ENCODE data around the gene LRRN3. TPM values are rescaled to one million over a fixed set of nuclear protein-coding genes. Genes with fewer than 3 reads are reported as not detected.

The LRRN3 gene
- total and polyA plus RNA-seq, 2 of the 8 experiments (the other 6 are each of a cell fraction or from before 2014, with no cell fraction given), result 0.20 to 0.32 TPM

- 26% methylated on average over 1 of the region's 1 CpG; no CpG with 5 or more reads in 1 of the 2 experiments for WGBS, 2 experiments (ENCODE audit: extremely low coverage in 1 of 2, insufficient coverage in 1 of 2, insufficient read length in 1 of 2, insufficient replicate concordance in 2 of 2, low coverage in 1 of 2, low lambda C conversion rate in 2 of 2, missing lambda C conversion rate in 1 of 2)
- Histone ChIP-seq H2BK15ac (ENCODE audit: low read length) (no peak overlapping the region), H4K8ac (ENCODE audit: extremely low read depth, insufficient read depth, low read length) (no peak overlapping the region), H4K5ac (ENCODE audit: insufficient read length, low read depth, low read length) (no peak overlapping the region), H3K27me3 (replicated peaks in 1 of 4; ENCODE audit: control insufficient read depth in 3 of 4, extremely low read depth in 1 of 4, insufficient read depth in 3 of 4, low read length in 3 of 4) (no peaks in the 10 kb centered on the region), H2BK12ac (ENCODE audit: low read depth, low read length) (no peak overlapping the region), H3K56ac (replicated peaks; ENCODE audit: insufficient read length, low read depth, low read length) (no peak overlapping the region), H4K20me1 (replicated peaks in 1 of 2; ENCODE audit: control insufficient read depth in 1 of 2, insufficient read depth in 2 of 2, low read length in 2 of 2) (no peaks in the 10 kb centered on the region), H4K91ac (replicated peaks; ENCODE audit: insufficient read length, low read length) (no peak overlapping the region), H3K27ac (ENCODE audit: low read depth, low read length) (no peak overlapping the region), H3K4me2 (ENCODE audit: insufficient read depth in 1 of 2, low read depth in 2 of 2, low read length in 2 of 2) (no peak overlapping the region), H3K79me1 (ENCODE audit: low read depth, low read length) (no peaks in the 10 kb centered on the region), H3K4me3 (ENCODE audit: extremely low read depth in 1 of 4, insufficient read depth in 2 of 4, low read depth in 3 of 4, low read length in 4 of 4) (no peak overlapping the region), H2BK120ac (replicated peaks; ENCODE audit: low read depth, low read length) (no peak overlapping the region), H3K14ac (ENCODE audit: insufficient read length) (no peak overlapping the region), H3K4me1 (replicated peaks in 1 of 4; ENCODE audit: control insufficient read depth in 3 of 4, insufficient read depth in 4 of 4, low read length in 3 of 4) (peaks cover 0 to 12% (median 10%) of the 10 kb centered on the region in 4 experiments; a peak in 4 of 7 replicates), H3K23ac (ENCODE audit: insufficient read length) (no peak overlapping the region), H3K79me2 (ENCODE audit: control insufficient read depth in 1 of 2, insufficient read depth in 2 of 2, low read length in 2 of 2) (no peaks in the 10 kb centered on the region), H3K36me3 (ENCODE audit: control insufficient read depth in 2 of 4, insufficient read depth in 4 of 4, low read length in 3 of 4) (no peaks in the 10 kb centered on the region), H3K18ac (ENCODE audit: extremely low read depth, low read length) (no peak overlapping the region), H3K9ac (replicated peaks in 1 of 4; ENCODE audit: extremely low read depth in 1 of 4, low read depth in 3 of 4, low read length in 3 of 4) (no peak overlapping the region), H2BK5ac (ENCODE audit: low read depth, low read length) (no peak overlapping the region), H2AFZ (ENCODE audit: low read length) (no peak overlapping the region), H3K23me2 (ENCODE audit: low read depth, low read length) (no peaks in the 10 kb centered on the region), H3K9me3 (ENCODE audit: insufficient read depth in 2 of 2, low read depth in 1 of 2, low read length in 1 of 2) (no peaks in the 10 kb centered on the region), H3K4ac (replicated peaks; ENCODE audit: insufficient read length, low read depth, low read length) (no peak overlapping the region), H2AK5ac (ENCODE audit: low read depth, low read length) (no peak overlapping the region), H2BK20ac (ENCODE audit: low read length) (no peak overlapping the region)
- FAIRE-seq, result no peak
- ChIA-PET POLR2A (ENCODE audit: partially characterized antibody) (no interaction called here), CTCF (ENCODE audit: partially characterized antibody) (interaction anchor here (0.7 to 1.4 kb wide), 4 partner anchors 10 to 476 kb away, joined by 3 to 4 read pairs (median 3); no protein-coding TSS in a partner anchor)
- no peak for DNase-seq (ENCODE audit: low read depth in 1 of 2, low spot score in 2 of 2)
- TF ChIP-seq KDM4A (IDR thresholded peaks at IDR 0.05; ENCODE audit: low read depth, low read length, severe bottlenecking) (no peak), MAFK (IDR thresholded peaks at IDR 0.05; ENCODE audit: low read depth, low read length) (no peak), NANOG (IDR thresholded peaks at IDR 0.05; ENCODE audit: insufficient read depth, low read depth, low read length, poor library complexity, severe bottlenecking) (no peak), GABPA (IDR thresholded peaks at IDR 0.05; ENCODE audit: borderline replicate concordance, insufficient read depth, low read length) (no peak), SIN3A (conservative IDR thresholded peaks at IDR 0.05 in 1 of 2, IDR thresholded peaks at IDR 0.05 in 1 of 2; ENCODE audit: low read depth in 1 of 2, low read length in 2 of 2) (no peak), SP4 (IDR thresholded peaks at IDR 0.05; ENCODE audit: low read length) (no peak), POU5F1 (IDR thresholded peaks at IDR 0.05; ENCODE audit: low read depth, low read length) (no peak), CTBP2 (IDR thresholded peaks at IDR 0.05; ENCODE audit: borderline replicate concordance, insufficient read depth, insufficient read length, low read length) (no peak), TAF7 (optimal IDR thresholded peaks at IDR 0.05; ENCODE audit: borderline replicate concordance, low read depth, low read length) (no peak)
- TF ChIP-seq, protein P1, sequence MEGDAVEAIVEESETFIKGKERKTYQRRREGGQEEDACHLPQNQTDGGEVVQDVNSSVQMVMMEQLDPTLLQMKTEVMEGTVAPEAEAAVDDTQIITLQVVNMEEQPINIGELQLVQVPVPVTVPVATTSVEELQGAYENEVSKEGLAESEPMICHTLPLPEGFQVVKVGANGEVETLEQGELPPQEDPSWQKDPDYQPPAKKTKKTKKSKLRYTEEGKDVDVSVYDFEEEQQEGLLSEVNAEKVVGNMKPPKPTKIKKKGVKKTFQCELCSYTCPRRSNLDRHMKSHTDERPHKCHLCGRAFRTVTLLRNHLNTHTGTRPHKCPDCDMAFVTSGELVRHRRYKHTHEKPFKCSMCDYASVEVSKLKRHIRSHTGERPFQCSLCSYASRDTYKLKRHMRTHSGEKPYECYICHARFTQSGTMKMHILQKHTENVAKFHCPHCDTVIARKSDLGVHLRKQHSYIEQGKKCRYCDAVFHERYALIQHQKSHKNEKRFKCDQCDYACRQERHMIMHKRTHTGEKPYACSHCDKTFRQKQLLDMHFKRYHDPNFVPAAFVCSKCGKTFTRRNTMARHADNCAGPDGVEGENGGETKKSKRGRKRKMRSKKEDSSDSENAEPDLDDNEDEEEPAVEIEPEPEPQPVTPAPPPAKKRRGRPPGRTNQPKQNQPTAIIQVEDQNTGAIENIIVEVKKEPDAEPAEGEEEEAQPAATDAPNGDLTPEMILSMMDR (IDR thresholded peaks at IDR 0.05; ENCODE audit: control extremely low read depth in 1 of 3, insufficient read depth in 1 of 3, low read depth in 1 of 3, low read length in 3 of 3), result peak in 2 of 3 experiments; percentile 22 to 54; a peak in 2 of 4 replicates
Measured at GRCh38 chr7:111089822-111090426, 1.0 kb upstream of the LRRN3 start.

Measured in H1 (cell line).